Spleen (tissue), 11 donors: ENCODE results near the gene NLGN1. TPM values are rescaled to one million over a fixed set of nuclear protein-coding genes. Genes with fewer than 3 reads are reported as not detected.

Source experiments
- DNase-seq: peaks from one replicate; pipeline ENCODE4 v3.0.0-alpha.2; 2020
- H3K27ac ChIP-seq, 8 donors: fragments of 200-600 bp; sonication (generic) in 7 of 8; 1 replicate in 4 of 8; 2 replicates in 4 of 8; pipeline versions ENCODE4 v1.5.0 to v1.8.0; 2016 to 2021; ENCODE audit warnings: inconsistent platforms in 4 of 8, mild to moderate bottlenecking in 4 of 8, moderate library complexity in 1 of 8
- H3K27me3 ChIP-seq, 7 donors: fragments of 200-600 bp; sonication (generic) in 6 of 7; replicated peaks in 1 of 7; 1 replicate in 4 of 7; 2 replicates in 3 of 7; pipeline versions ENCODE4 v1.5.0 to v1.8.0; 2016 to 2021; ENCODE audit warnings: inconsistent platforms in 3 of 7, mild to moderate bottlenecking in 1 of 7
- H3K36me3 ChIP-seq, 6 donors: fragments of 200-600 bp; sonication (generic) in 5 of 6; 1 replicate in 4 of 6; 2 replicates in 2 of 6; pipeline versions ENCODE4 v1.5.0 to v1.8.0; 2016 to 2021; ENCODE audit warnings: inconsistent platforms in 2 of 6
- H3K4me1 ChIP-seq, 6 donors: fragments of 200-600 bp; sonication (generic) in 5 of 6; 1 replicate in 3 of 6; 2 replicates in 3 of 6; pipeline versions ENCODE4 v1.5.0 to v1.8.0; 2016 to 2021; ENCODE audit warnings: inconsistent platforms in 3 of 6
- H3K4me3 ChIP-seq, 8 donors: fragments of 200-600 bp; sonication (generic) in 7 of 8; 1 replicate in 4 of 8; 2 replicates in 4 of 8; pipeline versions ENCODE4 v1.5.0 to v1.8.0; 2016 to 2021; ENCODE audit warnings: inconsistent platforms in 4 of 8, mild to moderate bottlenecking in 4 of 8, moderate library complexity in 2 of 8
- H3K9me3 ChIP-seq, 8 donors: fragments of 200-600 bp; sonication (generic) in 7 of 8; 1 replicate in 4 of 8; 2 replicates in 4 of 8; pipeline versions ENCODE4 v1.5.0 to v1.8.0; 2016 to 2021; ENCODE audit warnings: inconsistent platforms in 4 of 8
- POLR2A ChIP-seq, 3 donors: fragments of 450-650 bp; IDR thresholded peaks; one replicate each; pipeline ENCODE4 v1.5.1; 2017; ENCODE audit warnings: antibody characterized with exemption in 3 of 3, mild to moderate bottlenecking in 1 of 3
- POLR2AphosphoS5 ChIP-seq, 3 donors: sonication (generic); formaldehyde crosslinking; IDR thresholded peaks; one replicate each; pipeline ENCODE4 v1.5.1; 2017; ENCODE audit warnings: antibody characterized with exemption in 3 of 3
- WGBS, 5 donors: extraction: QIAGEN DNeasy Blood & Tissue Kit in 3 of 5; methylation state at CpG; one replicate each; pipeline versions ENCODE4 v1.1.5 to v1.1.7; 2013 to 2018; 5-methylcytosine and 5-hydroxymethylcytosine counted together
- intact Hi-C: fragments of 100-400 bp; cut with DNase I; formaldehyde crosslinking; loops from one replicate; pipeline ENCODE4 v1.15.0; 2023; ENCODE audit warnings: low total_unique reads
- polyA plus RNA-seq, 3 donors: library from polyadenylated mRNA; stranded (reverse); fragments of 200-250 nt; gene quantifications; one replicate each; pipeline ENCODE4 v1.2.1, GENCODE V29; 2013
- total RNA-seq, 7 donors: library from RNA; depleted of rRNA in 3 of 7; stranded (reverse); fragments of >200 nt in 3 of 7; fragmentation: NEBNext Ultra II Directional in 4 of 7; extraction: Animal tissue kit (Norgen Biotek cat#: 25700) in 4 of 7; gene quantifications; one replicate each; pipeline versions ENCODE4 v1.1.0 to v1.2.1, GENCODE V29; 2016 to 2021
- TF ChIP-seq, protein P1 (sequence below), 11 experiments: fragments of 200-600 bp in 7 of 11; fragments of 450-650 bp in 4 of 11; sonication (generic) in 4 of 11; IDR thresholded peaks in 8 of 11; conservative IDR thresholded peaks in 3 of 11; 1 replicate in 7 of 11; 2 replicates in 4 of 11; pipeline versions ENCODE4 v1.4.0 to v1.8.0; 2016 to 2021; ENCODE audit warnings: antibody characterized with exemption in 11 of 11, inconsistent platforms in 4 of 11, mild to moderate bottlenecking in 1 of 11
- donor health status: healthy with polysubstance abuse.
- donor health status: DM: no; HTN: no; CAD: no; lungs with moderate emphysema.
- donor health status: DM: no; HTN: no; CAD: no.
- donor health status: Bipolar disorder and iron deficiency.
- donor health status: healthy.
- donor health status: DM: no; HTN: no; CAD: no.
- donor health status: DM: yes; HTN: yes; CAD: no.

The NLGN1 gene
- total and polyA plus RNA-seq, 10 donors, result 0.03 to 0.13 (median 0.03) TPM; not detected in 7

DNA sequence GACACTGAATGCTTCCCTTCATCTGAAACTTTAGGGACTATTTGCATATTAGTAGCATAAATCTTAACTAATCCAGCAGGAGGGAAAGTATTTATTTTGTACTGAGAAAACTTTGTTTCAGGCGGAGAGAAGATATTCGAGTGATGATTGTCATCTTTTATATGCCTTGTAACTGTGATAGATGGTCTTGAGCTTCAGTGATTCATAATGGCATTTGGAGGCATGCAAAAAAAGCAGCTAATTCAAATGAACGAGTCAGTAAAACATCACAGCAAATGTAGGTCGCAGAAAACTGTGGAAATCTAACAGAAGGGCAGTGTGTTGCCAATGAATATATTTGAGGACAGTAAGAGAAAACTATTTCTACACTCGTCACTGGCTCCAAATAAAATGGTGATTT, 817.9 kb downstream of the NLGN1 start:
- TF ChIP-seq, protein P1, sequence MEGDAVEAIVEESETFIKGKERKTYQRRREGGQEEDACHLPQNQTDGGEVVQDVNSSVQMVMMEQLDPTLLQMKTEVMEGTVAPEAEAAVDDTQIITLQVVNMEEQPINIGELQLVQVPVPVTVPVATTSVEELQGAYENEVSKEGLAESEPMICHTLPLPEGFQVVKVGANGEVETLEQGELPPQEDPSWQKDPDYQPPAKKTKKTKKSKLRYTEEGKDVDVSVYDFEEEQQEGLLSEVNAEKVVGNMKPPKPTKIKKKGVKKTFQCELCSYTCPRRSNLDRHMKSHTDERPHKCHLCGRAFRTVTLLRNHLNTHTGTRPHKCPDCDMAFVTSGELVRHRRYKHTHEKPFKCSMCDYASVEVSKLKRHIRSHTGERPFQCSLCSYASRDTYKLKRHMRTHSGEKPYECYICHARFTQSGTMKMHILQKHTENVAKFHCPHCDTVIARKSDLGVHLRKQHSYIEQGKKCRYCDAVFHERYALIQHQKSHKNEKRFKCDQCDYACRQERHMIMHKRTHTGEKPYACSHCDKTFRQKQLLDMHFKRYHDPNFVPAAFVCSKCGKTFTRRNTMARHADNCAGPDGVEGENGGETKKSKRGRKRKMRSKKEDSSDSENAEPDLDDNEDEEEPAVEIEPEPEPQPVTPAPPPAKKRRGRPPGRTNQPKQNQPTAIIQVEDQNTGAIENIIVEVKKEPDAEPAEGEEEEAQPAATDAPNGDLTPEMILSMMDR (IDR thresholded peaks at IDR 0.05 in 8 of 11, conservative IDR thresholded peaks at IDR 0.05 in 3 of 11), result no peak
- TF ChIP-seq POLR2AphosphoS5 (IDR thresholded peaks at IDR 0.05) (no peak), POLR2A (IDR thresholded peaks at IDR 0.05) (no peak)
- Histone ChIP-seq H3K4me3 (no peak overlapping the region), H3K4me1 (no peaks in the 10 kb centered on the region), H3K9me3 (peaks cover 0 to 4% (median 0%) of the 10 kb centered on the region in 8 donors), H3K27ac (no peak overlapping the region), H3K36me3 (no peaks in the 10 kb centered on the region), H3K27me3 (no peaks in the 10 kb centered on the region)
- 66 to 78% (median 73%) methylated on average over 5 of the region's 5 CpGs for WGBS, 5 donors
- DNase-seq, result no peak
- intact Hi-C loops, result no loop called here

DNA sequence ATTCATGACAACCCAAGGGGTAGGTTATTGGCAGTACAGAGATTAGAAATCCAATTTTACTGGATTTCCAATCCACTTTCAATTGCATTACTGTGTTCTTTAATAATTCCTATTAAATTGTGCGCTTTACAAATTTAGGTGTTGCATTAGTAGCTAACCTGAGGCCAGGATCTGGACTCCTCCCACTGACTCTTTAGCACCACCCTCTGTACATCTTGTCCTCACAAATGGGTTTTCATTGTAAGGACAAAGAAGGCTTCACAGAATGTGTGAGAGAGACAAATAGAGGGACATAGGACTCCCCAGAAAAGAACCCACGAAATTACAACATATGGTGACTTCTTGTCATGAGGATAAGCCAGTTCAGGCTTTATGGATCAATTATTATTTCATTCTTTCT, 818.5 kb downstream of the NLGN1 start:
- no peaks in the 10 kb centered on the region for H3K4me1 ChIP-seq
- no peak overlapping the region for H3K4me3 ChIP-seq
- H3K9me3 ChIP-seq, result peaks cover 0 to 4% (median 0%) of the 10 kb centered on the region in 8 donors
- no peak overlapping the region for H3K27ac ChIP-seq
- TF ChIP-seq, protein P1 (IDR thresholded peaks at IDR 0.05 in 8 of 11, conservative IDR thresholded peaks at IDR 0.05 in 3 of 11), result no peak
- no peak for TF ChIP-seq POLR2A (IDR thresholded peaks at IDR 0.05)
- no peak for TF ChIP-seq POLR2AphosphoS5 (IDR thresholded peaks at IDR 0.05)
- WGBS, 5 donors, result 75 to 88% (median 82%) methylated on average over 2 of the region's 2 CpGs
- DNase-seq, result no peak
- intact Hi-C loops, result no loop called here
- no peaks in the 10 kb centered on the region for H3K36me3 ChIP-seq
- no peaks in the 10 kb centered on the region for H3K27me3 ChIP-seq

DNA sequence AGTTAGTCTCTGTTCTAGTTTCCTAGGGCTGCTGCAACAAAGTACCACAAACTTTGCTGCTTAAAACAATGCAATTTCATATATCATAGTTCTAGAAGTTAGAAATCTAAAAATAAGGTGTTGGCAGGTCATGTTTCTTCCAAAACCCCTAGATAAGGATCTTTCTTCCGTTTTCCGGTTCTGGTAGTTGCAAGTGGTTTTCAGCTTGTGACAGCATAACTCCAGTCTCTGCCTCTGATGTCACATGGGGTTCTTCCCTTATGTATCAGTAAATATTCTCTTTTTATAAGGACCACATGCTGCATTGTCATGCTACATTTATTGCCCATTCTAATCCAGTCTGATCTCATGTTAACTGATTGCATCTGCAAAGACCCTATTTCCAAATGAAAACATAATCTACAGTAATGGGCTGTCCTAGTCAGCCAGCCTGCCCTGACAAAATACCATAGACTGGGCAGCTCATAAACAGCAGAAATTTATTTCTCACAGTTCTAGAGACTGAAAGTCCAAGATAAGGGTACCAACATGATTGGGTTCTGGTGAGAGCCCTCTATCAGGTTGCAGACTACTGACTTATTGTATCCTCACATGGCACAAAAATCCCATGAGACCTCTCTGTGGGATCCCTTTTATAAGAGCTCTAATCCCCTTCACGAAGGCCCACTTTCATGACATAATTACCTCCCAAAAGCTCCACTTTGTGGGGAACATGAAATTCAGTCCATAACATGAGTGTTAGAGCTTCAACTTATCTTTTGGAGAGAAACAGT, 819.6 kb downstream of the NLGN1 start:
- no peak for DNase-seq
- Histone ChIP-seq H3K36me3 (no peaks in the 10 kb centered on the region), H3K4me1 (no peaks in the 10 kb centered on the region), H3K4me3 (no peak overlapping the region), H3K27ac (no peak overlapping the region), H3K27me3 (no peaks in the 10 kb centered on the region), H3K9me3 (peaks cover 0 to 1% (median 0%) of the 10 kb centered on the region in 8 donors)
- TF ChIP-seq, protein P1 (IDR thresholded peaks at IDR 0.05 in 8 of 11, conservative IDR thresholded peaks at IDR 0.05 in 3 of 11), result no peak
- TF ChIP-seq POLR2AphosphoS5 (IDR thresholded peaks at IDR 0.05) (no peak), POLR2A (IDR thresholded peaks at IDR 0.05) (no peak)
- intact Hi-C loops, result no loop called here
- WGBS, 5 donors, result 51 to 61% (median 55%) methylated on average over 3 of the region's 3 CpGs

DNA sequence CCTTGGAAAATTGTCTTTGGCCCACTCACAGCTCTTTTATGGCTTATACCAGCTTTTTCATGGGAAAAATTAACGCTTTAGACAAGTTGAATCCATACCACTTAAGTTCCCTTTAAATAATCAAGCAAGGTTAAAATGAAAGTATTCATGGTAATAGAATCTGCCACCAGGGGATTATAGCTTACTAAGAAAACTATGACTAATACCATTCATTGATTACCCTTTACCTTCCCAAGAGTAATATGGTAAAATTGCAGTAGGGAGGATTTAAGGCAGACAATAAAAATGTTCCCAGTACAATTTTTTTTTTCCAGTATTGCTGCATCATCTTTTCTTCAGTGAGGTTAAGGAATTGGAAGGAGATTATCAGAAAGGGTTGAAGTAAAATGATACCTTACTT, 820.5 kb downstream of the NLGN1 start:
- Histone ChIP-seq H3K4me3 (no peak overlapping the region), H3K27ac (no peak overlapping the region), H3K4me1 (no peaks in the 10 kb centered on the region), H3K36me3 (no peaks in the 10 kb centered on the region), H3K9me3 (no peaks in the 10 kb centered on the region), H3K27me3 (no peaks in the 10 kb centered on the region)
- intact Hi-C loops, result no loop called here
- 80 to 97% (median 91%) methylated on average over 1 of the region's 1 CpG for WGBS, 5 donors
- TF ChIP-seq, protein P1 (IDR thresholded peaks at IDR 0.05 in 8 of 11, conservative IDR thresholded peaks at IDR 0.05 in 3 of 11), result no peak
- TF ChIP-seq POLR2AphosphoS5 (IDR thresholded peaks at IDR 0.05) (no peak), POLR2A (IDR thresholded peaks at IDR 0.05) (no peak)
- no peak for DNase-seq
